Measurements from ENCODE around the gene SHKBP1. TPM values are rescaled to one million over a fixed set of nuclear protein-coding genes. Genes with fewer than 3 reads are reported as not detected.
"Not testable (repeated sequence)": the region's sequence is repeated elsewhere in the genome, so short reads cannot be mapped to it uniquely, and the experiment has no call there.

SHKBP1 gene
- total and polyA plus RNA-seq, 2 of the 4 experiments (the other 2 are of a cell fraction): 15.6 to 94.0 TPM

- Histone ChIP-seq H3K36me3 (ENCODE audit: control insufficient read depth, insufficient read depth, low read length) (peaks cover 40% of the 10 kb centered on the region), H2BK120ac (ENCODE audit: low read depth, low read length) (no peak overlapping the region), H3K18ac (ENCODE audit: low read depth, low read length) (no peak overlapping the region), H3K23ac (ENCODE audit: low read depth, low read length) (no peak overlapping the region), H3K9me3 (ENCODE audit: control insufficient read depth, insufficient read depth, low read length) (no peaks in the 10 kb centered on the region), H3K79me1 (ENCODE audit: low read depth in 1 of 2, low read length in 2 of 2) (peaks cover 0 to 4% of the 10 kb centered on the region in 2 experiments; a peak in 1 of 4 replicates), H2AK5ac (ENCODE audit: low read depth, low read length) (no peak overlapping the region), H3K56ac (ENCODE audit: extremely low read depth, insufficient read depth, low read length) (no peak overlapping the region), H3K9ac (ENCODE audit: low read depth, low read length) (no peak overlapping the region), H3K4me2 (ENCODE audit: low read depth, low read length) (no peak overlapping the region), H2BK5ac (ENCODE audit: low read depth, low read length, poor library complexity, severe bottlenecking) (no peak overlapping the region), H4K5ac (ENCODE audit: low read depth, low read length) (no peak overlapping the region), H3K27me3 (ENCODE audit: control insufficient read depth, insufficient read depth, low read length) (no peaks in the 10 kb centered on the region), H4K8ac (ENCODE audit: low read depth in 2 of 2, low read length in 2 of 2) (no peak overlapping the region), H2AK9ac (replicated peaks; ENCODE audit: low read depth, low read length, poor library complexity) (peak overlapping the region; percentile 16), H4K20me1 (ENCODE audit: insufficient read depth, low read length) (no peaks in the 10 kb centered on the region), H3K14ac (replicated peaks; ENCODE audit: low read depth, low read length) (no peak overlapping the region), H2BK20ac (ENCODE audit: low read depth, low read length) (no peak overlapping the region), H3K4ac (ENCODE audit: low read depth, low read length) (no peak overlapping the region), H3K4me3 (ENCODE audit: insufficient read depth, low read depth, low read length) (no peak overlapping the region), H2BK15ac (ENCODE audit: low read depth, low read length) (no peak overlapping the region), H4K91ac (ENCODE audit: insufficient read depth, low read depth, low read length) (no peak overlapping the region), H2AFZ (replicated peaks; ENCODE audit: low read length, poor library complexity) (no peak overlapping the region), H3K4me1 (ENCODE audit: control insufficient read depth, insufficient read depth, low read length) (peaks cover 7% of the 10 kb centered on the region), H3K27ac (ENCODE audit: insufficient read depth, low read length) (no peak overlapping the region), H3K9me1 (ENCODE audit: insufficient read depth, low read length) (peaks cover 4% of the 10 kb centered on the region; the same call in 1 of the 2 replicates)
- POLR2A ChIA-PET (ENCODE audit: unreplicated experiment): no interaction called here
- WGBS, 2 experiments (ENCODE audit: extremely low coverage in 2 of 2, insufficient read length in 1 of 2): 40% methylated on average over 10 of the region's 22 CpGs; no CpG with 5 or more reads in 1 of the 2 experiments
- intact Hi-C loops (cut with micrococcal nuclease) (loop anchor here (10.0 kb wide), 1 partner anchor 456 kb away; no protein-coding TSS in a partner anchor), in situ Hi-C loops (cut with MboI; ENCODE audit: low sequenced_read_pairs) (no loop called here), dilution Hi-C loops (cut with HindIII; ENCODE audit: low sequenced_read_pairs, unreplicated experiment) (no loop called here)
- TF ChIP-seq FOS (IDR thresholded peaks at IDR 0.05; ENCODE audit: low read depth, low read length) (no peak), CTCF (conservative IDR thresholded peaks at IDR 0.05; ENCODE audit: low read depth, low read length) (no peak), CEBPB (IDR thresholded peaks at IDR 0.05; ENCODE audit: low read depth, low read length) (no peak), MAZ (IDR thresholded peaks at IDR 0.05; ENCODE audit: borderline replicate concordance, low read depth, low read length) (no peak), RCOR1 (IDR thresholded peaks at IDR 0.05; ENCODE audit: insufficient replicate concordance, low read length) (no peak)
- DNase-seq: no peak
- no peak for ATAC-seq (ENCODE audit: low read depth)
- CTCF ChIA-PET: no interaction called here
- no TSS peak for BruUV-seq (replicated peaks)
Observed at GRCh38 chr19:40590464-40591265, 14.0 kb downstream of the SHKBP1 start.

DNA sequence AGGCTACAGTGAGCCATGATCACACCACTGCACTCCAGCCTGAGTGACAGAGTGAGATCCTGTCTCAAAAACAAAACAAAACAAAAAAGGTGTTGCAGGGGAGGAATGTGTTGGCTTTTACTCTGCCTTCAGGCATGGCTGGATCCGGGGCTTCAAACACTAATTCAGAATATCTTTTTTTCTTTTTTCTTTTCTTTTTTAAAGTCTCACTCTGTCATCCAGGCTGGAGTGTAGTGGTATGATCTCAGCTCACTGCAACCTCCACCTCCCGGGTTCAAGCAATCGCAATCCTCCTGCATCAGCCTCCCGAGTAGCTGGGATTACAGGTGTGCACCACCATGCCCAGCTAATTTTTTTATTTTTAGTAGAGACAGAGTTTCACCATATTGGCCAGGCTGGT is 15.1 kb downstream of the SHKBP1 start:
- H2AK9ac ChIP-seq (replicated peaks; ENCODE audit: low read depth, low read length, poor library complexity); H3K4me2 ChIP-seq (ENCODE audit: low read depth, low read length); DNase-seq; H4K5ac ChIP-seq (ENCODE audit: low read depth, low read length); dilution Hi-C loops (cut with HindIII; ENCODE audit: low sequenced_read_pairs, unreplicated experiment); BruUV-seq (replicated peaks); H4K91ac ChIP-seq (ENCODE audit: insufficient read depth, low read depth, low read length); CTCF ChIA-PET; H3K4me1 ChIP-seq (ENCODE audit: control insufficient read depth, insufficient read depth, low read length); H3K79me1 ChIP-seq (ENCODE audit: low read depth in 1 of 2, low read length in 2 of 2); H3K14ac ChIP-seq (replicated peaks; ENCODE audit: low read depth, low read length); H3K27me3 ChIP-seq (ENCODE audit: control insufficient read depth, insufficient read depth, low read length); ATAC-seq (ENCODE audit: low read depth); H3K27ac ChIP-seq (ENCODE audit: insufficient read depth, low read length); H2AK5ac ChIP-seq (ENCODE audit: low read depth, low read length); H3K4ac ChIP-seq (ENCODE audit: low read depth, low read length); H3K18ac ChIP-seq (ENCODE audit: low read depth, low read length); H2BK20ac ChIP-seq (ENCODE audit: low read depth, low read length); H3K56ac ChIP-seq (ENCODE audit: extremely low read depth, insufficient read depth, low read length); H3K9ac ChIP-seq (ENCODE audit: low read depth, low read length); H4K8ac ChIP-seq (ENCODE audit: low read depth in 2 of 2, low read length in 2 of 2); H2BK15ac ChIP-seq (ENCODE audit: low read depth, low read length); H3K4me3 ChIP-seq (ENCODE audit: insufficient read depth, low read depth, low read length); H2AFZ ChIP-seq (replicated peaks; ENCODE audit: low read length, poor library complexity); POLR2A ChIA-PET (ENCODE audit: unreplicated experiment); H3K9me1 ChIP-seq (ENCODE audit: insufficient read depth, low read length); H3K23ac ChIP-seq (ENCODE audit: low read depth, low read length); in situ Hi-C loops (cut with MboI; ENCODE audit: low sequenced_read_pairs); H4K20me1 ChIP-seq (ENCODE audit: insufficient read depth, low read length); H2BK5ac ChIP-seq (ENCODE audit: low read depth, low read length, poor library complexity, severe bottlenecking); H2BK120ac ChIP-seq (ENCODE audit: low read depth, low read length); H3K9me3 ChIP-seq (ENCODE audit: control insufficient read depth, insufficient read depth, low read length): not testable (repeated sequence)
- intact Hi-C loops (cut with micrococcal nuclease): loop anchor here (10.0 kb wide), 1 partner anchor 457 kb away; no protein-coding TSS in a partner anchor
- WGBS, 2 experiments (ENCODE audit: extremely low coverage in 2 of 2, insufficient read length in 1 of 2): no CpG with 5 or more reads among the region's 4 CpGs
- H3K36me3 ChIP-seq (ENCODE audit: control insufficient read depth, insufficient read depth, low read length): peaks cover 31% of the 10 kb centered on the region

Measured in IMR-90 (cell line).